ENCODE measurements around the gene H6PD.

GRCh38 chr1:9195651-9196050, 38.9 kb upstream of the H6PD start:
- no peak for TF ChIP-seq POLR2AphosphoS5 (IDR thresholded peaks at IDR 0.05; ENCODE audit: low read depth, low read length)
- no peak for TF ChIP-seq POLR2A (IDR thresholded peaks at IDR 0.05; ENCODE audit: low read depth, low read length)
- TF ChIP-seq TAF1 (IDR thresholded peaks at IDR 0.05; ENCODE audit: low read depth, low read length): no peak

Data from GM12891 (cell line).